C4-2B (cell line): Measurements from ENCODE around the gene RCOR1.

Experiments used
- ZFX ChIP-seq: fragments of 450-650 bp; IDR thresholded peaks from 2 replicates; pipeline ENCODE4 v1.6.1; 2017
- TF ChIP-seq, protein P1 (sequence below): fragments of 450-650 bp; conservative IDR thresholded peaks from 2 replicates; pipeline ENCODE4 v1.5.1; 2017; ENCODE audit warnings: mild to moderate bottlenecking

- TF ChIP-seq, protein P1, sequence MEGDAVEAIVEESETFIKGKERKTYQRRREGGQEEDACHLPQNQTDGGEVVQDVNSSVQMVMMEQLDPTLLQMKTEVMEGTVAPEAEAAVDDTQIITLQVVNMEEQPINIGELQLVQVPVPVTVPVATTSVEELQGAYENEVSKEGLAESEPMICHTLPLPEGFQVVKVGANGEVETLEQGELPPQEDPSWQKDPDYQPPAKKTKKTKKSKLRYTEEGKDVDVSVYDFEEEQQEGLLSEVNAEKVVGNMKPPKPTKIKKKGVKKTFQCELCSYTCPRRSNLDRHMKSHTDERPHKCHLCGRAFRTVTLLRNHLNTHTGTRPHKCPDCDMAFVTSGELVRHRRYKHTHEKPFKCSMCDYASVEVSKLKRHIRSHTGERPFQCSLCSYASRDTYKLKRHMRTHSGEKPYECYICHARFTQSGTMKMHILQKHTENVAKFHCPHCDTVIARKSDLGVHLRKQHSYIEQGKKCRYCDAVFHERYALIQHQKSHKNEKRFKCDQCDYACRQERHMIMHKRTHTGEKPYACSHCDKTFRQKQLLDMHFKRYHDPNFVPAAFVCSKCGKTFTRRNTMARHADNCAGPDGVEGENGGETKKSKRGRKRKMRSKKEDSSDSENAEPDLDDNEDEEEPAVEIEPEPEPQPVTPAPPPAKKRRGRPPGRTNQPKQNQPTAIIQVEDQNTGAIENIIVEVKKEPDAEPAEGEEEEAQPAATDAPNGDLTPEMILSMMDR = no peak
- TF ChIP-seq ZFX = no peak
Measured at GRCh38 chr14:102551995-102552705, 40.3 kb upstream of the RCOR1 start.
